GM12875 (cell line): ENCODE data around the gene C22orf39.

ENCODE experiments used
- H3K4me3 ChIP-seq: one replicate; pipeline ENCODE4 v1.5.1; 2011; ENCODE audit warnings: low read depth, low read length, control low read depth
- CTCF ChIP-seq: IDR thresholded peaks from 2 replicates; pipeline ENCODE4 v1.5.1; 2011; ENCODE audit warnings: low read depth, mild to moderate bottlenecking, control low read depth, inconsistent platforms, low read length, moderate library complexity, borderline replicate concordance; ENCODE audit not compliant: insufficient read depth

Gene C22orf39

GRCh38 chr22:19434829-19435580 is 12.5 kb downstream of the C22orf39 start:
- H3K4me3 ChIP-seq, result no peak overlapping the region
- TF ChIP-seq CTCF, result no peak

GRCh38 chr22:19434401-19434800 is 13.1 kb downstream of the C22orf39 start:
- TF ChIP-seq CTCF, result no peak
- H3K4me3 ChIP-seq, result no peak overlapping the region

- no peak for TF ChIP-seq CTCF
- H3K4me3 ChIP-seq, result peak within 1 kb of the TSS; percentile 92
Observed at GRCh38 chr22:19432133-19432851, 15.2 kb downstream of the C22orf39 start, which contains the start of gene MRPL40. Gene MRPL40, plus strand, starts transcription at chr22:19432545. Its CDS starts 10 bp downstream, at chr22:19432555.

GRCh38 chr22:19431649-19432132 is 15.8 kb downstream of the C22orf39 start, which contains the start of gene HIRA:
Gene HIRA, minus strand, starts transcription at chr22:19431733. Its CDS starts 257 bp downstream, at chr22:19431476.
- TF ChIP-seq CTCF, result no peak
- peak within 1 kb of the TSS; percentile 92 for H3K4me3 ChIP-seq

GRCh38 chr22:19430890-19431541 is 16.5 kb downstream of the C22orf39 start:
- peak overlapping the region; percentile 92 for H3K4me3 ChIP-seq
- no peak for TF ChIP-seq CTCF

- TF ChIP-seq CTCF, result no peak
- H3K4me3 ChIP-seq, result peak overlapping the region; percentile 92
Observed at GRCh38 chr22:19429950-19430889, 17.3 kb downstream of the C22orf39 start.
